Loucy (cell line): ENCODE results near the gene GDAP2.

ENCODE experiments used
- CTCF ChIP-seq: fragments of 200-600 bp; sonication (generic); conservative IDR thresholded peaks from 2 replicates; pipeline ENCODE4 v1.5.1; 2014; ENCODE audit warnings: mild to moderate bottlenecking, antibody characterized with exemption, low read length
- EZH2phosphoT487 ChIP-seq: fragments of 200-600 bp; IDR thresholded peaks from 2 replicates; pipeline ENCODE4 v1.6.1; 2018; ENCODE audit warnings: antibody characterized with exemption, mild to moderate bottlenecking, moderate library complexity, borderline replicate concordance

- TF ChIP-seq CTCF, result no peak
- no peak for TF ChIP-seq EZH2phosphoT487
Measured at GRCh38 chr1:117964290-117965038, 35.0 kb upstream of the GDAP2 start.
